Urothelium cell line (cell line): ENCODE results near the gene SPOP.
A peak's percentile ranks its signal among the peaks of the same experiment; 100 is the strongest.
"Not testable (repeated sequence)": the region's sequence is repeated elsewhere in the genome, so short reads cannot be mapped to it uniquely, and the experiment has no call there.

ENCODE experiments used
- DNase-seq: peaks from one replicate; pipeline ENCODE4 v3.0.0; 2011; ENCODE audit warnings: low spot score, mixed read lengths
- FAIRE-seq: peaks from 2 replicates; lab custom pipeline; 2011; peaks lifted over from hg19 to GRCh38; lab: Jason Lieb, UNC

SPOP gene

DNA sequence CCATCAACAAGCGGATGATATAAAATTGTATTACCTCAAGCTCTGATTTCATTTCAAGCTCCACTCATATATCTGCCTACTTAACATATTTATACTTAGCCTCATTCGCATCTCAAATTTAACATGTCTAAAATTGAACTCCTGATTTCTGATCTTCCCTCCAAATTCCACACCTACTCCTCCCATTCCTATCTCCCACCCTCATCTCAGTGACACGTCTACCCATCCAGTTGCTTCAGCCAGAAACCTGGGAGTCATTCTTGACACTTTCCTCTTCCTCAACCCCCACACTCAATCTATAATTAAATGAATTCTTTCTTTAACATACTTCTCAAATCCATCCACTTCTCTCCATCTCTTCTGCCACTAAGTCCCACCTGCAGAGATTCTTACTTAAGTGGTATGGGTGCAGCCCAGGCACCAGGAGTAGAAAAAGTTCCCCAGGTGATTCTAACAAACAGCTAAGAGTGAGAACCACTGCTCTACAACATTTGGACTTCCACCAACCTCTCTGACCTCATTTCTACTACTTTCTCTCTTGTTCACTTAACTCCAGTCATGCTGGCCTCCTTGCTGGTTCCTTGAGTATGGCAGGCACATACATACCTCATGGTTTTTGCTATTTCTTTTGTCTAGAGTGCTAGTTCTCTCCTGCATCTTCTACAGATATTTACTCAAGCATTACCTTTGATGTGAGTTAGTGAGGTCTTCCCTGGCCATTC lies 18.1 kb downstream of the SPOP start:
- no peak for DNase-seq
- no peak for FAIRE-seq

DNA sequence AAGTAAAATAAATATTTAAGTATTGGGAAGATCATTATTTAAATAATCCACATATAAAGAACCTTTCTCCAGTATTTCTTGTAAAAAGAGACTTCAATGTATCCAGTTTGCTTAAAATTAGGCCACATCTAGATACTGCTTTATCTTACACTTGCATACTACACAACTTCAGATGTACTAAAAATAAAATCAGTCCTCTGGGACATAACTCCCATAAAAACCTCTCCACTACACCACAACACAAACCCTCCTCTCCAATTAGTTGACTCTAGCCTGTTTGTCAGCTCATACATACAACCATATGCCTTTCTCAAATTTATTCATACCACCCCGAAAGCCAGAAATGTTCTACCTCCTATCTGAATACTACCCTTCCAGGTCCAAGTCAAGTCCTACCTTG lies 21.6 kb downstream of the SPOP start:
- no peak for DNase-seq
- no peak for FAIRE-seq

DNA sequence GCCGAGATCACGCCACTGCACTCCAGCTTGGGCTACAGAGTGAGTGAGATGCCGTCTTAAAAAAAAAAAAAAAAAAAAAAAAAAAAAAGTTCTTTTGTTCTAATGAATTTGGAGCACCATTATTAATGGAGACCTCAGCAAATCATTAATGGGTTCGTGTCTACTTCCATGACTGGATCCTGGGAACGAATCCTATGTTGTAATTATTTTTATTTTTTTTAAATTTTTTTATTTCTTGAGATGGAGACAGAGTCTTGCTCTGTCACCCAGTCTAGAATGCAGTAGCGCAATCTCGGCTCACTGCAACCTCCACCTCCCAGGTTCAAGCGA lies 30.7 kb downstream of the SPOP start:
- FAIRE-seq (no peak), DNase-seq (no peak)

DNA sequence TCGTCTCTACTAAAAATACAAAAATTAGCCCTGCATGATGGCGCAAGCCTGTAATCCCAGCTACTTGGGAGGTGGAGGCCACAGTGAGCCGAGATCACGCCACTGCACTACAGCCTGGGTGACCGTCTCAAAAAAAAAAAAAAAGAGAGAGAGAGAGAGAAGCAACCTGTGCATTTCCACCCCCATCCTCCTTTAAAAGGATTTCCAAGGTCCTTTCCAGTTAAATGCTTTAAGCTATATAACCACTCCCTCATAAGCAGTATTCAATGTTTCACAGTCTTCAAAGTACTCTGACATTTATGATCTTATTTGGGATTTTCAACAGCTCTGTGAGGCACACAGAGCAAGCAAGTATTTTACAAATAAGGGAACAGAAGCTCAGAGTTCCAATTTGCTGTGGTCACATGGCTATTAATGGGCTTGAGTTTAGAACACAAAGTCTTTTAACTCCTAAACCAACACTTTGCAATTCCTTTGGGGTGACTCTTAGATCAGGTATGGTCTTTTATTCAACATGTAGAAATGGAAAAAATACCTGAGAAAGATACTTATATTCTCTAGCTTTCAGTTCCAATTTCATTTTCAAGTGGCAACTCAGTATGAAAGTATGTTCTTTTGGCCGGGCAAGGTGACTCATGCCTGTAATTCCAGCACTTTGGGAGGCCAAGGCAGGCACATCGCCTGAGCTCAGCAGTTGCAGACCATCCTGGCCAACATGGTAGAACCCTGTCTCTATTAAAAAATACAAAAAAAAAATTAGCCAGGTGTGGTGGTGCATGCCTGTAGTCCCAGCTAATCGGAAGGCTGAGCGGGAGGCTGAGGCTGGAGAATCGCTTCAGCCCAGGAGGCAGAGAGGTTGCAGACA lies 31.3 kb downstream of the SPOP start:
- DNase-seq (peak; percentile 39), FAIRE-seq (peak; percentile 48)

DNA sequence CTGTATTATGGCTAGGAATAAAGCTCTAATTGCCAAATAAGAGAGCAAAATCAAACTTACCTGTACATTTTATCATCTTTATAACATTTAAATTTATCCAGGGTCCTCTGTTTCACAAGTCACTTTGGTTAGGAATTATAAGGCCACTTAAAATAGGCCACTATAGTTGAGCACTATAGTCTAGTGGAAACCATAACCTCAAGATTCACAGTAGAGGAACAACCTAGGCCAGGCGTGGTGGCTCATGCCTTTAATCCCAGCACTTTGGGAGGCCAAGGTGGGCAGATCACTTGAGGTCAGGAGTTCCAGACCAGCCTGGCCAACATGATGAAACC lies 31.9 kb downstream of the SPOP start:
- FAIRE-seq, DNase-seq: not testable (repeated sequence)

DNA sequence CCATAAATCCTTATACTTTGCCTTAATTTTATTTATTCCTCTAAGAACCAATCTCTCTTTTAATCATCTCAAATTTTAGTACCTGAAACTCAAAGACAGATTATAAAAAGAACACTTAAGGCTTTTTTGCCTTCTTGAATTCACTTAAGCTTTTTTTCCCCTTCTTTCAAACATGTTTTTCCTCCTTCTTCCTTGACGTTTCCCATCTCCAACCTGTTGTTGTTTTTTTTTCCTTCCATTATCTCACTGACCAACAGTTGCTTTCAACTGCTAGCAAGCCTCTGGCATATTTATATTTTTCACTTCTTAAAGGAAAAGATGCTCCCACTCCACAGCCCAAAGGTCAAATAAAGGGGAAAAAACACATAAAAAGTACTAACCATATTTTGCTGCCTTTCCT lies 32.2 kb downstream of the SPOP start:
- FAIRE-seq (no peak), DNase-seq (no peak)

DNA sequence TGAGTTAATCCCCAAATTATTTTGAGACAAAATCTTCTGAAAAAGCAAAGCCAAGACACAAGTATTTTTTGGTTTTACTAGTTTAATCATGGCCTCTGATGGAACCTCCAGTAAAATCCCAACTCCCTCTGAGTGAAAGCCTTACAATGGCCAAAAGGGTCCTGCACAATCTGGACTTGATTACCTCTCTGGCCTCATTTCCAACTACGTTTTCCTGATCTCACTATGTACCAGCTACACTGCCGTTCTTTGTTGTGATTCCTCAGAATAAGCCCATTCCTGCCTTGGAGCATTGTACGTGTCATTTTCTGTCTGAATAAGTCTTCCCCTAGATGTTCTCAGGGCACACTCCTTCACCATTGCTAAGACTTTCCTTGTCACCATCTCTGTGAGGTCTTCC lies 37.3 kb downstream of the SPOP start:
- FAIRE-seq, result no peak
- DNase-seq, result no peak

DNA sequence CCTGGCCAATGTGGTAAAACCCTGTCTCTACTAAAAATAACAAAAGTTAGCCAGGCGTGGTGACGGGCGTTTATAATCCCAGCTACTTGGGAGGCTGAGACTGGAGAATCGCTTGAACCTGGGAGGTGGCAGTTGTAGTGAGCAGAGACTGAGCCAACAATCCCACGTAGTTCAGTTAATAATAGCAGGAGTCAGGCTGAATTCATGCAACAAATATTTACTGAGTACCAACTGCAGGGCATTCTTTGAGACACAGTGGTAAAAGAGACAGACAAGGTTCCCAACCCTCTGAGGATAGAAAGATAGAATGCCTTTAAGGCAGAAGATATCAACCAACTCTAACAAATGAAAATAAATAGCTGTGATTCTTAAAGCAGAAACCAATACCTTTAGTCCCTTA lies 39.1 kb downstream of the SPOP start:
- DNase-seq (no peak), FAIRE-seq (no peak)

DNA sequence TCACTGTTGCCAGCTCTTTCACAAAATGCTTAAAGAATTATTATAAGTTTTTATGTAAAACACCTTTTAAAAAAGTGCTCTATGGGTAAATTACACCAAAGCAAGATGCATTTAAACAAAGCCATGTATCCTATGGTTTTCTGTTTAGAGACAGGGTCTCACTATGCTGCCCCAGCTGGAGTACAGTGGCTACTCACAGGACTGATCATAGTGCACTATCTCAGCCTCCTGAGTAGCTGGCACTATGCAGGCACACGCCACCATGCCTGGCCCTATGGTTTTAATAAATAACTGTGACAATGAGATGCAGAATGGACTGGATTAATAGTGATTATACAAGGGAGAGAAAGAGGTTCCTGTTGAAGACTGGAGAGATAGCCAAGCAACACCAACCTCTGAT lies 40.2 kb downstream of the SPOP start:
- no peak for DNase-seq
- no peak for FAIRE-seq

DNA sequence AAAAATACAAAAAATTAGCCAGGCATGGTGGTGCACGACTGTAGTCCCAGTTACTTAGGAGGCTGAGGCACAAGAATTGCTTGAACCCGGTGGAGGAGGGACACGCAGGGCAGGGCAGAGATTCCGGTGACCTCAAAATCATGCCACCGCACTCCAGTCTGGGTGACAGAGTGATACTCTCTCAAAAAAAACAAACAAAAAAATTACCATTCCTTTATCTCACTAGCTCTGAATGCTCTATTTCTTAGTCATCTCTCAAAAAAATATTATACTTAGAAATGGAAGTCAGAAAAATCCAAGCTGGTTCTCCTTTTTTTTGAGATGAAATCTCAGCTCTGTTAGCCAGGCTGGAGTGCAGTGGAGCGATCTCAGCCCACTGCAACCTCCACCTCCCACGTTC lies 40.8 kb downstream of the SPOP start:
- FAIRE-seq (no peak), DNase-seq (no peak)

DNA sequence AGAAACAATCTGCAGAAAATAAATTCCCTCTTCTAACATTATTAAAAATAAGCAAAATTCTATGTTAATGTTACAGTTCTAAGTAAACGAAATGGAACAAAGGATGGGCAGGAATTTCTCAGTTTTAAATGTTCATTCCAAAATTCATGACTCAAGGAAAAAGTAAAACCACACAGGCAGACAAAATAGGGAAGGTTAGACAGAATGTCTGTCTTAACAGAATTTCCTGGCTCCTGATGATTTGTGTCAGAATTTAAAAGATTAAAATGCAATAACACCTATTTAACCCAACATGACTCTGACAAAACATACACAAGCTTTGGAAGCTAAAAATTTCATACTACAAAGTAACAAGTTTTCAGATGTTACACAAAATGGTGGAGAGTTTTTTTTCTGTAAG lies 42.8 kb downstream of the SPOP start:
- no peak for DNase-seq
- FAIRE-seq, result no peak

DNA sequence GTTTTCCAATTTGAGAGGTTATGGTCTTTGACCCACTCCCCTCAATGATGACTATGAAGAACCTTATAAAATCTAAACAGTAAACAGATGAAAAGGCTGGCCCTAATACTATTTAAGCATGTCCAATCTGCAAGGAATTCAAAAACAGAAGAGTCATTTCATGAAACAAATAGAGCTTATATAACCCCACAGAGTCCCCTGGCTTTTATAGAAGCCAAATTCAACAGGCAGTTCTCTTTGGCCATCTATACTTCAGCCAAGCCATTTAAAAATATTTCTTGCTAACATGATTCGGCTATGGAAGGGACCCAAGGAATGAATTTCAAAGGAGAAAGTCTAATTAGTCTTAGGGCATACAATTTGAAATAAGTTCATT lies 43.4 kb downstream of the SPOP start:
- DNase-seq (no peak), FAIRE-seq (no peak)

DNA sequence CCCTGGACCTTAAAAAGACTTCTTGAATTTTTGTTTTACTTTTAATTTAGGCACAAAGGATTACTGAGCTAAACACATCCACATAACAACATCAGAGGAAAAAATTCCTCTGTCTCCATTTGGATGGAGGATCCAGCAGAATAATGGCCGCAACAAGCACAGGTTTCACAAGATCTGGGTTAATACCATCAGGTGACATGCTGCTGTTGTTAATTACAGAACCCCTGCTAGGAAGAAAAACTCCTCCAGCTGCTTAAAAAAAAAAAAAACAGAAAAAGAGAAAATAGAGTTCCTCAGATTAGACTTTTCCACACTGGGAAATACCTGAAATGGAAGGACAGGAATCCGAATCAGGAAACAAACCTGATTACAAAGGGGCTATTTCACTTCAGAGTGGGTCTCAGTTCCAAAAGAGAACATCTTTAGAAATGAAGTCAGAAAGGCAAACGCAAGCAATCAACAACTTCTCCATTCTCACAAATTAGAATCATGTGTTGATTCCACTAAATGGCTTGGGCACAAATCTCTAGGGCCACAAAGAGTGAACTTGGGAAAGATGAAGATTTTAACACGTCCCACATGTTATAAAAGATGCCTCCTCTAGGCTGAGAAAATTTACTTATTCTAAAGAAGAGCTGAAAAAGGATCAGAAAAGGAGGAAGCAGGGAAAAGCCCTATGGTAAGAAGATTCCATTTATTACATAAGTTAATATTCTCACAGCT lies 44.0 kb downstream of the SPOP start:
- no peak for DNase-seq
- FAIRE-seq, result no peak

DNA sequence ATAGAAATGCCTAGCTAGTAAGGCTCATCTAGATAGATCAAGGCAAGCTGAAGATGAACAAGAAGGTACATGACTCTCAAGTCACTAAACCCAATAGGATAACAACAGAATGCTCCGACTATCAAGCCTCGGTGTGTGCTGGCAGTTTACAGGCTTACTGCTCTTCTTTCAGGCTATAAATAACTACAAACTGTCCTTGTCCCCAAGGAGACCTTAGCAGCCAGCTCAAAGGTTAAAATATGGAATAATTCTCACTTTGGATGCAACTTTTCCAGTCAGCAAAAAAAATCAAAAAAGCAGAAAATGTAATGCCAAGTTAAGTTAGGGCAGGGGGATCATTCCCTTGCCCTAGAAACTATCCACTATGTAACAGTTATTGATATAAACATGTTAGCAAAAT lies 44.6 kb downstream of the SPOP start:
- FAIRE-seq, result no peak

DNA sequence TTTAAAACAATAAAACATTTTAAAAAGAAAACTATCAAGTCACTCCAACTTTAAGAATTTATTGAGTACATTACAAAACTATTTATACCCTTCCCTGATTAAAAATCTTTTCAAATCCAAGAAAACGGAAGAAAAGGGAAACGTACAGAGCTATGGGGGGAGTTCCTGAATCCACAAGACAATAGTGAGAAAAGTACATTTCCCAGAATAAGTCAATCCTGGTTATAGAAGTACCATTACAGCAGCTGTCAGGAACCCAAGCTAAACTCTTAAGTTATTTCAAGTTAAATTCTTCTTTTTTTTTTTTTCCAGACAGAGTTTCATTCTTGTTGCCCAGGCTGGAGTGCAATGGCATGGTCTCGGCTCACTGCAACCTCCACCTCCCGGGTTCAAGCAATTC lies 45.7 kb downstream of the SPOP start:
- no peak for DNase-seq
- FAIRE-seq, result no peak

More for the DNA sequence above, 44.6 kb downstream of the SPOP start:
- no peak for DNase-seq

DNA sequence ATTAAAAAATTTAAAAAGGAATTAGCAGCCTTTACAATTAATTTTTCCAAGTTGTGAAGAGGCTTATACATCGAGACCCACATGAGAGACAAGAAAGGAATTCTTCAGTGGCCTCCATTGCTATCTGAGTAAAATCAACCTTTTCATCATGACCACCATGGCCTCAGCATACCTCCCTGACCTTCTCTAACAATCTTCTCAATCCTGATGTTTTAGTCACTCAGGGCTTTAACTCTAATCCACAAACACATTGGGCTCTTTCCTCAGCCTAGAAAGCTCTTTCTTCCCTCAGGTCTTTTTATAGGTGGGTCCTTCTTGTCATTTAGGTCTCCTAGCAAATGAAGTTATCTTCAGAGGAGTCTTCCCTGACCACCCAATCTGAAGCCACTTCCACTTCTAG lies 46.4 kb downstream of the SPOP start:
- DNase-seq (no peak), FAIRE-seq (no peak)

DNA sequence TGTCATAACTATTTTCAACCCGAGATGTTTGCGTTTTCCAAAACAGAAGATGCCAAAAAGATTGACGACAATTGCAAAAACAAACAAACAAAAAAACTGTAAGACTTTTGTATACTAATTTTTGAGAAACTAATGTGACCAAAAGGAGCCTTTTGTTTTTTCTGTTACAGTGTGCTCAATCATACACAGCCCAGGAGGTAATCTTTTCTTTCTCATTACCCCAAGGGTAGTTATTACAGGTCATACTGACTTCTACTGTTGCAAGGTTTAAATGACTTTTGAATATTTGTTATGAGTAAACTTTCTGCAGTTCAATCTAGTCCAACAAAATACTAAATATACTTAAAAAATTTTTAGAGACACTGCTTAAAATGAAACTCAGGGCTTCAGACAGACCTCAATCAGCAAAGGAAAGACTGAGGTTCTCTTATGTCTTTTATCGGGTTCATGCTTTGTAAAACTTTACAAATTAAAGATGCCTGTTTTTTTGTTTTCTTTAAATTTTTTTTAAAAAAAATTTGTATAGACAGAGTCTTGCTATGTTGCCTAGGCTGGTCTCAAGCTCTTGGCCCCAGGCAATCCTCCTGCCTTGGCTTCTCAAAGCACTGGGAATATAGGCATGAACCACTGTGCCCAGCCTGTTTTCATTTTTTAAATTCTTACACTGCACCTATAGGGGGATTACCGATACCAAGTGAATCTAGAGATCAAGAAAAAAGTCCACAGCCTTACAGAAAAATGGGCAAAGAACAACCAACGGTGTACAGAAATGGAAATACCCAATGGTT lies 47.6 kb downstream of the SPOP start:
- DNase-seq (no peak), FAIRE-seq (no peak)

DNA sequence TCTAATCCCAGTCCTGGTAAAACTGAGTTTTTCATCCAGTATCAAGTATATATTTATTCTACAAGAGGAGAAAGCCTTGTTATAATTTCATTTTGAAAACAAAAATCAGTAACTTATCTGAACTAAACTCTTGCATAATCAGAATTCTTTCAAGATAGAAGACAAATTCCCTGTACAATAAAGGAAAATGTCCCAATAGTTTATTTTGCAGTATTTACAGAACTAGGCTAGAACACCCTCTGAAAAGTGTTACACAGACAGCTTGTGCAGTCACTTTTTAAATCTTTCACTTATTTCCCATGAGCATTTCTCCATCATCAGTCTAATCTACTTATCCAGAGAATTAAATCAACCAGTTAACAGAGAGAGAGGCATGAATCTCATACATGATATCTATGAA lies 48.5 kb downstream of the SPOP start:
- DNase-seq (no peak), FAIRE-seq (no peak)

DNA sequence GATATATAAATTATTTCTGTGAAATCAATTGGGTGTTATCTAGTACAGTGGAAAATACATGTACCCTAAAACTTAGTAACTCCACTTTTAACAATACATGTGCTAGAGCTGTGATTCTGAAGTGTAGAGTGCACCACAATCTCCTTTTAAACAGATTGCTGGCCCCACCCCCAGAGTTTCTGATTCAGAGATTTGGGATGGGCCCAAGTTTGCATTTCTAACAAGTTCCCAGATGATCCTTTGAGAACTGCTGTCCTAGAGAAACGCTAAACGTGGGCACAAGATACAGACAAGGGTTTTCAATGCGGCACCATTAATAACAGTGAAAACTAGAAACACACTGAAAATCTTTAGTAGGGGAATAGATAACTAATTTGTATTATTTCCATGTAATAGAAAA lies 53.0 kb downstream of the SPOP start:
- no peak for DNase-seq
- FAIRE-seq, result no peak

DNA sequence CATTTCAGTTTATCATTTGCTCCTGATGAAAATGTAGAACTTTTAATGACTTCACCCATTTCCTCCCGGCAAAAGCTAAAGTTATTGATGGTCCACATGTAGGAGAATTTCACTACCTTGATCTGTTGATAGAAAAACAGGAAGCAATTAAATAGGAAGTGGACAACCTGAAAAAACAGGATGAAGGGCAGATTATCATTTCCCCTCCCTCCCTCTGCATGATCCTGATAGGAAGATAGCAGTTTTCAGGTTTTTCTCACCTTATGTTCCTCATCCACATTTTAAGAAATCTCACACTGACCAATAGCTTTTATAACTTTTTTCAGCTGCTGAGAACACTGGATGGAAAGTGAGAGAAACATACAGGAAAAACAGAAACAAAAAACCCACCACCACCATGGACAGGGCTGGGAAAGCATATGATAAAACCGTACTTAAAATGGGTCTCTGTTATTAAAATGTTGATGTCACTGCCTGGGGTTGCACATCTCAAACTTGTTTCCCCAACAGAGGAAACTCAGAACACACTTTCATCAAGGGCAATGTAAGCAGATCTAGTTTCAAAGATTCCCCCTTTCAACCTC lies 55.9 kb downstream of the SPOP start:
- no peak for FAIRE-seq

DNA sequence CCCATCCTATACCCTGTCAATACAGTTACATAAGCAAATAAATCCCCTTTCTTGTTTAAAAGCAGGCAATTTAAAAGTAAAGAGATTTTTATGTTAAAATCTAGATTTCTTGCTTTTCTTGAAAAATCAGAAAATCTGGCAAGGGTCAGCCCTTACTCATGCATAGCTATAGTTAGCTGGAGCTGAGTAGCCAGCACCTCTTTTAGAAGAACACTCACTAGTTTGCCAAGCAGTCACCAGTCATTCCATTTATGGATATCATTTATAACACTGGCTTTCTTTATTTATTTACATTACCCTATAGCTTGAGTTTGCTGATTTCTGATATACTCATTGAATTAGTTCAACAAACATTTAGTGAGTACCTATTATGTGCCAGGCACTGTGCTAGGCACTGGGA lies 56.5 kb downstream of the SPOP start:
- FAIRE-seq, result no peak

More for the DNA sequence above, 55.9 kb downstream of the SPOP start:
- no peak for DNase-seq

More for the DNA sequence above, 56.5 kb downstream of the SPOP start:
- DNase-seq, result no peak
